GM21526 (cell line): ENCODE measurements around the gene GLIPR1.

Experiments used
- ATAC-seq: cut with Tn5 transposase; IDR thresholded peaks from one replicate; pipeline ENCODE4 v1.9.1; 2021; ENCODE audit warnings: moderate library complexity; ENCODE audit not compliant: unreplicated experiment, low FRiP score

The GLIPR1 gene

GRCh38 chr12:75553398-75553797 is 72.8 kb downstream of the GLIPR1 start:
- no peak for ATAC-seq
